Measurements from ENCODE around the gene CDH13.

CDH13 gene

GRCh38 chr16:82874672-82875071, 247.9 kb downstream of the CDH13 start:
- no peaks in the 10 kb centered on the region for H4K20me1 ChIP-seq (ENCODE audit: insufficient read depth, low read length)
- no peak overlapping the region for H3K27ac ChIP-seq (ENCODE audit: low read length)
- H3K4me1 ChIP-seq (ENCODE audit: low read length): no peaks in the 10 kb centered on the region
- DNase-seq: no peak
- no peaks in the 10 kb centered on the region for H3K9me2 ChIP-seq (replicated peaks; ENCODE audit: insufficient read depth, low read length)
- no peaks in the 10 kb centered on the region for H3K36me3 ChIP-seq (replicated peaks; ENCODE audit: insufficient read depth, low read length)
- no peak overlapping the region for H3K4me2 ChIP-seq (ENCODE audit: low read depth, low read length)
- no peak overlapping the region for H2AFZ ChIP-seq (ENCODE audit: low read length)
- H3K9ac ChIP-seq (ENCODE audit: low read length): no peak overlapping the region
- no peaks in the 10 kb centered on the region for H3K27me3 ChIP-seq (replicated peaks; ENCODE audit: insufficient read depth, low read length)
- H3K4me3 ChIP-seq (ENCODE audit: low read length): no peak overlapping the region
- no peaks in the 10 kb centered on the region for H3K9me3 ChIP-seq (replicated peaks; ENCODE audit: insufficient read depth, low read length)
- H3F3A ChIP-seq (ENCODE audit: insufficient read depth, low read length): no peaks in the 10 kb centered on the region
- TF ChIP-seq EZH2 (optimal IDR thresholded peaks at IDR 0.05; ENCODE audit: low read depth, low read length): no peak
- TF ChIP-seq, protein P1, sequence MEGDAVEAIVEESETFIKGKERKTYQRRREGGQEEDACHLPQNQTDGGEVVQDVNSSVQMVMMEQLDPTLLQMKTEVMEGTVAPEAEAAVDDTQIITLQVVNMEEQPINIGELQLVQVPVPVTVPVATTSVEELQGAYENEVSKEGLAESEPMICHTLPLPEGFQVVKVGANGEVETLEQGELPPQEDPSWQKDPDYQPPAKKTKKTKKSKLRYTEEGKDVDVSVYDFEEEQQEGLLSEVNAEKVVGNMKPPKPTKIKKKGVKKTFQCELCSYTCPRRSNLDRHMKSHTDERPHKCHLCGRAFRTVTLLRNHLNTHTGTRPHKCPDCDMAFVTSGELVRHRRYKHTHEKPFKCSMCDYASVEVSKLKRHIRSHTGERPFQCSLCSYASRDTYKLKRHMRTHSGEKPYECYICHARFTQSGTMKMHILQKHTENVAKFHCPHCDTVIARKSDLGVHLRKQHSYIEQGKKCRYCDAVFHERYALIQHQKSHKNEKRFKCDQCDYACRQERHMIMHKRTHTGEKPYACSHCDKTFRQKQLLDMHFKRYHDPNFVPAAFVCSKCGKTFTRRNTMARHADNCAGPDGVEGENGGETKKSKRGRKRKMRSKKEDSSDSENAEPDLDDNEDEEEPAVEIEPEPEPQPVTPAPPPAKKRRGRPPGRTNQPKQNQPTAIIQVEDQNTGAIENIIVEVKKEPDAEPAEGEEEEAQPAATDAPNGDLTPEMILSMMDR (IDR thresholded peaks at IDR 0.05; ENCODE audit: low read length): no peak
- no peak for TF ChIP-seq EZH2phosphoT487 (IDR thresholded peaks at IDR 0.05; ENCODE audit: low read length)
- H3K79me2 ChIP-seq (ENCODE audit: low read length): no peaks in the 10 kb centered on the region

DNA sequence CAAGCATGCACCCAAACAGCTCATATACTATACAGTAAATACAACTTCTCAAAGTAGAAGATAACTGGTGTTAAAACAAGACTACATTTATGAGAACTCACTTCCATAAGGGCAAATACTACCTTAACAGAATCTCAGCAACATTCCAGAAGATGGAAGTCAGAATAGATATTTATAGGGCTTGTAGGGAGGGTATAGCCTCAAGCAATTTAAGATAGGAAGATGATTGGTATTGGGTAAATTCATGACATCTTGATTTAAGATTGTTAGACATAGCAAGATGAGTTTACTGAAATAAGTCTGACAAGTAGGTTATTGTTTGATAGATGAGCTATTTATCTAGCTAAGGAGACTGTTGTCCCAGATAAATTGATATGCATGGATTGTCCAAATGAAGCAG, 250.2 kb downstream of the CDH13 start:
- no peak for DNase-seq

DNA sequence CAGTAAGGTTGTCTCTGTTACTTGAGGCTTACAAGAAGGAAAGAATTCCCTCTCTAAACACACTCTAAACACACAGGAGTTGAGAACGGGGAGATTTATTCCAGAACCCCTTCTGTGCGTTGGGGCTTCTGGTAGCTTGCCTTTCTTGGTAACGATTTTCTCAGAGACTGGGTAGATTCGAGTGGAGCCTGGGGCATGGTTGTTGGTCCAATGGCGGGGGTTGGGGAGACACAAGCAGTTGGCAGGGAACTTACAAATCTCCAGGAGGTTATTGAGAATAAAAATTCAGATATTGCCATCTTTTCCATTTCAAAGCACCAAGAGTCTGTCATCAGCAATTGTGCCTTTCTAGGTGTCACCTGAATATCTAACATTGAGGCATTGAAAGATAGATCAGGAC, 251.7 kb downstream of the CDH13 start:
- H3K27ac ChIP-seq (ENCODE audit: low read length): no peak overlapping the region
- no peaks in the 10 kb centered on the region for H3K79me2 ChIP-seq (ENCODE audit: low read length)
- no peak overlapping the region for H2AFZ ChIP-seq (ENCODE audit: low read length)
- H3K4me1 ChIP-seq (ENCODE audit: low read length): no peaks in the 10 kb centered on the region
- no peak for DNase-seq
- H3K9ac ChIP-seq (ENCODE audit: low read length): no peak overlapping the region
- H3K27me3 ChIP-seq (replicated peaks; ENCODE audit: insufficient read depth, low read length): no peaks in the 10 kb centered on the region
- no peaks in the 10 kb centered on the region for H3K9me2 ChIP-seq (replicated peaks; ENCODE audit: insufficient read depth, low read length)
- no peaks in the 10 kb centered on the region for H3F3A ChIP-seq (ENCODE audit: insufficient read depth, low read length)
- H3K4me2 ChIP-seq (ENCODE audit: low read depth, low read length): no peak overlapping the region
- H4K20me1 ChIP-seq (ENCODE audit: insufficient read depth, low read length): no peaks in the 10 kb centered on the region
- H3K9me3 ChIP-seq (replicated peaks; ENCODE audit: insufficient read depth, low read length): no peaks in the 10 kb centered on the region
- H3K36me3 ChIP-seq (replicated peaks; ENCODE audit: insufficient read depth, low read length): no peaks in the 10 kb centered on the region
- TF ChIP-seq, protein P1 (IDR thresholded peaks at IDR 0.05; ENCODE audit: low read length): no peak
- TF ChIP-seq EZH2phosphoT487 (IDR thresholded peaks at IDR 0.05; ENCODE audit: low read length): no peak
- no peak overlapping the region for H3K4me3 ChIP-seq (ENCODE audit: low read length)

More for the DNA sequence above, 250.2 kb downstream of the CDH13 start:
- H3K27me3 ChIP-seq (replicated peaks; ENCODE audit: insufficient read depth, low read length): no peaks in the 10 kb centered on the region
- no peaks in the 10 kb centered on the region for H3F3A ChIP-seq (ENCODE audit: insufficient read depth, low read length)
- H3K79me2 ChIP-seq (ENCODE audit: low read length): no peaks in the 10 kb centered on the region
- H4K20me1 ChIP-seq (ENCODE audit: insufficient read depth, low read length): no peaks in the 10 kb centered on the region
- no peak overlapping the region for H2AFZ ChIP-seq (ENCODE audit: low read length)
- H3K27ac ChIP-seq (ENCODE audit: low read length): no peak overlapping the region
- H3K4me1 ChIP-seq (ENCODE audit: low read length): no peaks in the 10 kb centered on the region
- no peak overlapping the region for H3K4me2 ChIP-seq (ENCODE audit: low read depth, low read length)
- no peak overlapping the region for H3K9ac ChIP-seq (ENCODE audit: low read length)
- TF ChIP-seq, protein P1 (IDR thresholded peaks at IDR 0.05; ENCODE audit: low read length): no peak
- TF ChIP-seq EZH2phosphoT487 (IDR thresholded peaks at IDR 0.05; ENCODE audit: low read length) (no peak), EZH2 (optimal IDR thresholded peaks at IDR 0.05; ENCODE audit: low read depth, low read length) (no peak)
- no peaks in the 10 kb centered on the region for H3K9me2 ChIP-seq (replicated peaks; ENCODE audit: insufficient read depth, low read length)
- H3K36me3 ChIP-seq (replicated peaks; ENCODE audit: insufficient read depth, low read length): no peaks in the 10 kb centered on the region
- no peaks in the 10 kb centered on the region for H3K9me3 ChIP-seq (replicated peaks; ENCODE audit: insufficient read depth, low read length)
- no peak overlapping the region for H3K4me3 ChIP-seq (ENCODE audit: low read length)
